HuH-7.5 (cell line): Measurements from ENCODE around the gene ZAR1L.
"Not testable (repeated sequence)": the region's sequence is repeated elsewhere in the genome, so short reads cannot be mapped to it uniquely, and the experiment has no call there.

Source experiments
- DNase-seq: peaks from one replicate; pipeline ENCODE4 v3.0.0; 2011; ENCODE audit warnings: low spot score

ZAR1L gene, protein sequence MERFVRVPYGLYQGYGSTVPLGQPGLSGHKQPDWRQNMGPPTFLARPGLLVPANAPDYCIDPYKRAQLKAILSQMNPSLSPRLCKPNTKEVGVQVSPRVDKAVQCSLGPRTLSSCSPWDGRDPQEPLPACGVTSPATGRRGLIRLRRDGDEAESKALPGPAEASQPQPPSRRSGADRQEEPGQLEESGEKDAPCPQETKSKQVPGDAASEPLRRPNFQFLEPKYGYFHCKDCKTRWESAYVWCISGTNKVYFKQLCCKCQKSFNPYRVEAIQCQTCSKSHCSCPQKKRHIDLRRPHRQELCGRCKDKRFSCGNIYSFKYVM

DNA sequence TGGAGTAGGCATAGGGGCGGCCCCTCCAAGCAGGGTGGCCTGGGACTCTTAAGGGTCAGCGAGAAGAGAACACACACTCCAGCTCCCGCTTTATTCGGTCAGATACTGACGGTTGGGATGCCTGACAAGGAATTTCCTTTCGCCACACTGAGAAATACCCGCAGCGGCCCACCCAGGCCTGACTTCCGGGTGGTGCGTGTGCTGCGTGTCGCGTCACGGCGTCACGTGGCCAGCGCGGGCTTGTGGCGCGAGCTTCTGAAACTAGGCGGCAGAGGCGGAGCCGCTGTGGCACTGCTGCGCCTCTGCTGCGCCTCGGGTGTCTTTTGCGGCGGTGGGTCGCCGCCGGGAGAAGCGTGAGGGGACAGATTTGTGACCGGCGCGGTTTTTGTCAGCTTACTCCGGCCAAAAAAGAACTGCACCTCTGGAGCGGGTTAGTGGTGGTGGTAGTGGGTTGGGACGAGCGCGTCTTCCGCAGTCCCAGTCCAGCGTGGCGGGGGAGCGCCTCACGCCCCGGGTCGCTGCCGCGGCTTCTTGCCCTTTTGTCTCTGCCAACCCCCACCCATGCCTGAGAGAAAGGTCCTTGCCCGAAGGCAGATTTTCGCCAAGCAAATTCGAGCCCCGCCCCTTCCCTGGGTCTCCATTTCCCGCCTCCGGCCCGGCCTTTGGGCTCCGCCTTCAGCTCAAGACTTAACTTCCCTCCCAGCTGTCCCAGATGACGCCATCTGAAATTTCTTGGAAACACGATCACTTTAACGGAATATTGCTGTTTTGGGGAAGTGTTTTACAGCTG is at the start of gene ZAR1L, which contains the start of gene BRCA2:
TSS of gene ZAR1L (minus strand) at position 126 of the 790 bp plus-strand sequence. CDS start 3,438 bp downstream, outside the sequence.
TSS of gene BRCA2 (plus strand) at position 271 of the 790 bp plus-strand sequence. CDS start 953 bp downstream, outside the sequence.
- peak; percentile 52 for DNase-seq

DNA sequence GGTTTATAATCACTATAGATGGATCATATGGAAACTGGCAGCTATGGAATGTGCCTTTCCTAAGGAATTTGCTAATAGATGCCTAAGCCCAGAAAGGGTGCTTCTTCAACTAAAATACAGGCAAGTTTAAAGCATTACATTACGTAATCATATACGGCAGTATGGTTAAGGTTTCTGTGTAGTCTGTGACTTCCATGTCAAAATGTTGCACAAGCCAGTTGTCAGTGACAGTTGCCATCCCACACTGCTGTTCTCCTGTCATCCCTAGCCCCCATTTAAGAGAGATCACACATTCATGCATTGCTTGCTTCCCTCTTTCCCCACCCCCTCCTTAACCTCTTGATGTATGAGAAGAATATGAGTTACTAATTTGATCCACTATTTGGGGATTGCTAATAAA is 47.4 kb upstream of the ZAR1L start:
- no peak for DNase-seq

DNA sequence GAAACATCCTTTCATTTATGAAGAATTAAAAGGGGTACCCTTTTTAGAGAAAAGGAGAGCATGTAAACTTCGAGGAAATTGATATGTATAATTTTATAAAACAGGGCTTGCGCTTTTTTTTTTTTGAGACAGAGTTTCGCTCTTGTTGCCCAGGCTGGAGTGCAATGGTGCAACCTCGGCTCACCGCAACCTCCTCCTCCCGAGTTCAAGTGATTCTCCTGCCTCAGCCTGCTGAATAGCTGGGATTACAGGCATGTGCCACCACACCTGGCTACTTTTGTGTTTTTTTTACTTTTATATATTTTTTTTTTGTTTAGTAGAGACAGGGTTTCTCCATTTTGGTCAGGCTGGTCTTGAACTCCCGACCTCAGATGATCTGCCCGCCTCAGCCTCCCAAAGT is 40.8 kb upstream of the ZAR1L start:
- DNase-seq, result not testable (repeated sequence)

DNA sequence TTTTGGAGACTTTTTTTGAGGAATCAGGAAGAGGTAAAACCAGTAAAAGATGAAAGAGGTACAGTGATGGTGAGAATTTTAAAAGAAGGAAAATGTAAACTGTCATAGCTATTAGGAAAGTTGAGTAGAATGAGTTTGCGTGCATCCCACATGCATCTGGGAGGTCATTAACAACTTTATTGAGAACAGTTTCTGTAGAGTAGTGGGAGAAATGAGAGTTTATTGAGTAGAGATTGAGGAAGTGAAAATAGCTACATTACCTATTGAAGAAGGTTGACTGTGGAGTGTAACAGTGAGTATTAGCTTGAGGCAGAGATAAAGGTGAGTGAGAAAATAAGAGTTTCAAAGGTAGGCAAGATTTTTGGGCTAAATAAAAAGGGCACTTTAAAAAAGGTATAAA is 38.9 kb upstream of the ZAR1L start:
- no peak for DNase-seq

DNA sequence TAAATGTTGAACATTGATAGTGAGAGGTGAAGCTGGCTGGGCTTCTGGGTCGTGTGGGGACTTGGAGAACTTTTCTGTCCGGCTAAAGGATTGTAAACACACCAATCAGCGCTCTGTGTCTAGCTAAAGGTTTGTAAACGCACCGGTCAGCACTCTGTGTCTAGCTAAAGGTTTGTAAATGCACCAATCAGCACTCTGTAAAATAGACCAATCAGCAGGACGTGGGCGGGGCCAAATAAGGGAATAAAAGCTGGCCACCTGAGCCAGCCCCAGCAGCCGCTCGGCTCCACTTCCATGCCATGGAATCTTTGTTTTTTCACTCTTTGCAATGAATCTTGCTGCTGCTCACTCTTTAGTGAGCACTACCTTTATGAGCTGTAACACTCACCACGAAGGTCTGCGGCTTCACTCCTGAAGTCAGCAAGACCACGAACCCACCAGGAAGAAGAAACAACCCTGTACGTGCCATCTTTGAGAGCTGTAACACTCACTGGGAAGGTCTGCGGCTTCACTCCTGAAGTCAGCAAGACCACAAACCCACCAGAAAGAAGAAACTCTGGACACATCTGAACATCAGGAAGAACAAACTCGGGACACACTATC is 35.8 kb upstream of the ZAR1L start:
- not testable (repeated sequence) for DNase-seq

DNA sequence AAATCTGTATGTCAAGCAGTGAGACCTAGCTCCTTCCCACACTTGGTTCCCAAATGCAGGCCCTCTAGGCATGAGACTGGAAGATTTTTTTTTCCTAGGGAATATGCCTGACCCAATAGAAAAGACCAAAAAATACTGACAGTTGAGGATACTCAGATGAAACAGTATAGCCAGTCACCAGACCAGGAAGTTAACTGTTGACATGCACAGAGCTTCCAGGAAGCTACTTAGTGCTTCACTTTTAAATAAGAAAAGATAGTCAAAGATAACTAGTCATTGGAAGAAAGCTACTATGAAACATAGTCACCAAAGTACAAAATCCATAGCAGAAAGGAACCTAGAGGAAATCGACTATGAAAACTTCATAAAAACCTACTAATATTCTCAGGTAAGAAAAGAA is 32.5 kb upstream of the ZAR1L start:
- DNase-seq, result no peak

DNA sequence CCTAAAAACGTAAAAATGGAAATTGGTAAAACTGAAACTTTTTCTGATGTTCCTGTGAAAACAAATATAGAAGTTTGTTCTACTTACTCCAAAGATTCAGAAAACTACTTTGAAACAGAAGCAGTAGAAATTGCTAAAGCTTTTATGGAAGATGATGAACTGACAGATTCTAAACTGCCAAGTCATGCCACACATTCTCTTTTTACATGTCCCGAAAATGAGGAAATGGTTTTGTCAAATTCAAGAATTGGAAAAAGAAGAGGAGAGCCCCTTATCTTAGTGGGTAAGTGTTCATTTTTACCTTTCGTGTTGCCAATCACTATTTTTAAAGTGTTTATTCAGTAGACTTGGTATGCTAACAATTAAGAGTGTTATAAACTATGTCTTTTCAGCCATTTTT is 25.8 kb upstream of the ZAR1L start:
- no peak for DNase-seq

DNA sequence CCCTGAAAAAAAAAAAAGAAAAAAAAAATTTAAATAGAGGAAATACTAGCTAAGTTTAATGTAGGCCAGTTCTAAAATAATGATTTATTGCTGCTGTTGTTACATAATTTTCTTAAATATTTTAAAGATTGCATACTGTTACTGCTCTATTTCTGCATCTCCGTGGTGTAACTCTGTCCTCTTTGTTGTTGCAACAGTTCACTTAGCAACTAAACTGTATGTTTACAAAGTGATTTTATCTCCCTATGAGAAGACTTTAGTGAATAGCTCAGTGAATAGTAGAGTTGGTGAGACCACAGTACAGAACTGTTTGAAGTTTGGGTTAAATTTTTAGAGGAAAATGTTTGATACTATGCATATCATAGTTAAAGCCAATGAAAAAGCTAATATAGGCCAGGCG is 19.5 kb upstream of the ZAR1L start:
- no peak for DNase-seq

DNA sequence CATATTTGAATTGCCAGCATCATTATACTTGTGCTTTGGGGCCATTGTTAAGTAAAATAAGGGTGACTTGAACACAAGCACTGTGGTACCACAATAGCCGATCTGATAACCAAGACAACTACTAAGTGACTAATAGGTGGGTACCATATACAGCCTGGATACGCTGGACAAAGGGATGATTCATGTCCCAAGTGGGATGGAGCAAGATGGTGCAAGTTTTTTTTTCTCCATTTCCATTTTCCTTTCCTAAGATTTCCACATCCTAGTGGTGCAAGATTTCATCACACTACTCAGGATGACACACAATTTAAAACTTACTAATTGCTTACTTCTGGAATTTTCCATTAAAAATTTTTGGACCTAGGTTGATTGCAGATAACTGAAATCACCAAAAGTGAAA is 15.3 kb upstream of the ZAR1L start:
- DNase-seq, result no peak

DNA sequence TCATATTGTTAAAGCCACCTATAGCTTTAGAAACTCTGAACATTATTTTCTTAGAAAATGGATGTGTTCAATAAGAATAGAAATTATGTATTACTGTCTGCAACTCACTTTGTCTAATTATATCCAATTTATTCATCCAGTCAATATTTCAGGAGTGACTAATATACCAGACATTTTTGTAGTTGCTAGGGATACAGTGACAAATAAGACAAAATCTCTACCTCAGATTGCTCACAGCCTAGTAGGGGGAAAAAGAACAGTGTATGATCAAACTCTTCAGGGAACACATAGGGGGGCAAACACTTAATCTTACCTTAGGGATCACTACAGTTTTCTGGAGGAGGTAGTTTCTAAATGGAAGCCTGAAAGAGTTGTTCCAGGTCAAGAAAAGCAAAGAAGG is 8.7 kb upstream of the ZAR1L start:
- no peak for DNase-seq

DNA sequence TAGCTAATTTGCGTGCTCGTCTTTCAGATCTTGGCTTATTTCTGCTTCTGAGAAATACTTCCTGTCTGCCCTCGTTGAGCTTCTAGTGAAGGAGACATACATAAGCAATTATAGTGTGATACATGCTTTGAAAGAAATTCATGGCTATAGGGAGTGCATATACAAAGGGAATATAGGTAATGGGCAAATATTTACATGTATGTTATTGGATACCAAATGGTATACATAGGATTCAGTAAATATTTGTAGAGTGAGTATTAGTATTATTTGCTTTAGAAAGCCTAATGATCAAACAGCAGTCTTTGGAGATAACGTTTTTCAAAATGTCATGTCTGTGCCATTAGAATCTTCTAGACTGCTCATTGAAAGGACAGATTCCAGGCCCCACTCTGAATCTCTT is 5.4 kb upstream of the ZAR1L start:
- DNase-seq, result no peak

DNA sequence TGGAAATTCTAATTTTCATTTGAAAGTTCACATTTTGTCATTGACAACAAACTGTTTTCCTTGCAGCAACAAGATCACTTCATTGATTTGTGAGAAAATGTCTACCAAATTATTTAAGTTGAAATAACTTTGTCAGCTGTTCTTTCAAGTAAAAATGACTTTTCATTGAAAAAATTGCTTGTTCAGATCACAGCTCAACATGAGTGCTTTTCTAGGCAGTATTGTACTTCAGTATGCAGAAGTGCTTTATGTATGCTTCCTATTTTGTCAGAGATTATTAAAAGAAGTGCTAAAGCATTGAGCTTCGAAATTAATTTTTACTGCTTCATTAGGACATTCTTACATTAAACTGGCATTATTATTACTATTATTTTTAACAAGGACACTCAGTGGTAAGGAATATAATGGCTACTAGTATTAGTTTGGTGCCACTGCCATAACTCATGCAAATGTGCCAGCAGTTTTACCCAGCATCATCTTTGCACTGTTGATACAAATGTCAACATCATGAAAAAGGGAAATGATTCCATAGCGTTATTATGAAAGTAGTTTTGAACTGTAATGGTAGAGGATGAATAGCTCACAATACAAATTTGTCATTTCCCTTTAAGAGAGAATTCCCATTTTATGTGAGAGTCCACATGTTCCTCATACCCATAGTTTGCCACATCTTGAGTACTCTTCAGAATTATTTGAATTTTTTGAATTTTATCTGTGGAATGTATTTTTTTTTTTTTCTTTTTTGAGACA is 2.7 kb upstream of the ZAR1L start:
- DNase-seq, result no peak

DNA sequence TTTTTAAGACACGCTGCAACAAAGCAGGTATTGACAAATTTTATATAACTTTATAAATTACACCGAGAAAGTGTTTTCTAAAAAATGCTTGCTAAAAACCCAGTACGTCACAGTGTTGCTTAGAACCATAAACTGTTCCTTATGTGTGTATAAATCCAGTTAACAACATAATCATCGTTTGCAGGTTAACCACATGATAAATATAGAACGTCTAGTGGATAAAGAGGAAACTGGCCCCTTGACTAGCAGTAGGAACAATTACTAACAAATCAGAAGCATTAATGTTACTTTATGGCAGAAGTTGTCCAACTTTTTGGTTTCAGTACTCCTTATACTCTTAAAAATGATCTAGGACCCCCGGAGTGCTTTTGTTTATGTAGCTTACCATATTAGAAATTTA is 1.3 kb upstream of the ZAR1L start:
- no peak for DNase-seq

DNA sequence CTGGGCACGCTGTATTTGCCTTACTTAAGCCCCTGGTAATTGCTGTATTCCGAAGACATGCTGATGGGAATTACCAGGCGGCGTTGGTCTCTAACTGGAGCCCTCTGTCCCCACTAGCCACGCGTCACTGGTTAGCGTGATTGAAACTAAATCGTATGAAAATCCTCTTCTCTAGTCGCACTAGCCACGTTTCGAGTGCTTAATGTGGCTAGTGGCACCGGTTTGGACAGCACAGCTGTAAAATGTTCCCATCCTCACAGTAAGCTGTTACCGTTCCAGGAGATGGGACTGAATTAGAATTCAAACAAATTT is 821 bp upstream of the ZAR1L start:
- DNase-seq, result no peak

DNA sequence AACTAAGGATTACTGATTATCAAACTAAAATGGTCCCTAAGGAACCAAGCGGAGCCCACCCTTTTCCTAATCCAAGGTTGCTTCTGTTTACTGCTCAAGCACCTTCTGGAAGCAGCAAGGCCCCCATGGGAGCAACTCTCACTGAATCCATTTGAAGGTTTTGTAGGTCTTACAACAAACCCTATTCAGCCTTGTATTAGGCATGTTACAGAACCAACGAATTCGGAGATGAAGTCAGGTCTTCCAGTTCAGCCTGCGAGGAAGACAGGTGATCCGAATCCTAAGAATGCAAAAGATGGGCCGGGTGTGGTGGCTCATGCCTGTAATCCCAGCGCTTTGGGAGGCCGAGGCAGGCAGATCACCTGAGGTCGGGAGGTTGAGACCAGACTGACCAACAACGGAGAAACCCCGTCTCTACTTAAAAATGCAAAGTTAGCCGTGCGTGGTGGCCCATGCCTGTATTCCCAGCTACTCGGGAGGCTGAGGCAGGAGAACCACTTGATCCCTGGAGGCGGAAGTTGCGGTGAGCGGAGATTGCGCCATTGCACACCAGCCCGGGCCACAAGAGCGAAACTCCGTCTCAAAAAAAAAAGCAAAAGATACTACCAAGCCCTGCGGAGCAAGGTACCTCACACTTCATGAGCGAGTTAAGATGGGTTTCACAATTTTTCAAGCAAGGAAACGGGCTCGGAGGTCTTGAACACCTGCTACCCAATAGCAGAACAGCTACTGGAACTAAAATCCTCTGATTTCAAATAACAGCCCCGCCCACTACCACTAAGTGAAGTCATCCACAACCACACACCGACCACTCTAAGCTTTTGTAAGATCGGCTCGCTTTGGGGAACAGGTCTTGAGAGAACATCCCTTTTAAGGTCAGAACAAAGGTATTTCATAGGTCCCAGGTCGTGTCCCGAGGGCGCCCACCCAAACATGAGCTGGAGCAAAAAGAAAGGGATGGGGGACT is 609 bp downstream of the ZAR1L start:
- DNase-seq, result peak; percentile 25

DNA sequence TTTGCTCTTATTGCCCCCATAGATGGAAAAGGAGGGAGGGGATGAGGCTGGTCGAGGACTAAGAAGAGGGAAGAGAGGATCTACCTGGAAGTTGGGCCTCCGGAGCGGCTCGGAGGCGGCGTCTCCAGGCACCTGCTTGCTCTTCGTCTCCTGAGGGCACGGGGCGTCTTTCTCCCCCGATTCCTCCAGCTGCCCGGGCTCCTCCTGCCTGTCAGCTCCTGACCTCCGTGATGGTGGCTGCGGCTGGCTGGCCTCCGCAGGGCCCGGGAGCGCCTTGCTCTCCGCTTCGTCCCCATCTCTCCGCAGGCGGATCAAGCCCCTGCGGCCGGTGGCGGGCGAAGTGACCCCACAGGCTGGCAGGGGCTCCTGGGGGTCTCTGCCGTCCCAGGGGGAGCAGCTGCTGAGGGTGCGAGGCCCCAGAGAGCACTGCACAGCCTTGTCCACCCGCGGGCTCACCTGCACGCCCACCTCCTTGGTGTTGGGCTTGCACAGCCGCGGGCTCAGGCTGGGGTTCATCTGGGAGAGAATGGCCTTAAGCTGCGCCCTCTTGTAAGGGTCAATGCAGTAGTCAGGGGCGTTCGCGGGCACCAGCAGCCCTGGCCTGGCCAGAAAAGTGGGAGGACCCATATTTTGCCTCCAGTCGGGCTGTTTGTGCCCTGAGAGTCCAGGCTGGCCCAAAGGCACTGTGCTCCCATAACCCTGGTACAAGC is 3.8 kb downstream of the ZAR1L start:
- DNase-seq, result no peak

DNA sequence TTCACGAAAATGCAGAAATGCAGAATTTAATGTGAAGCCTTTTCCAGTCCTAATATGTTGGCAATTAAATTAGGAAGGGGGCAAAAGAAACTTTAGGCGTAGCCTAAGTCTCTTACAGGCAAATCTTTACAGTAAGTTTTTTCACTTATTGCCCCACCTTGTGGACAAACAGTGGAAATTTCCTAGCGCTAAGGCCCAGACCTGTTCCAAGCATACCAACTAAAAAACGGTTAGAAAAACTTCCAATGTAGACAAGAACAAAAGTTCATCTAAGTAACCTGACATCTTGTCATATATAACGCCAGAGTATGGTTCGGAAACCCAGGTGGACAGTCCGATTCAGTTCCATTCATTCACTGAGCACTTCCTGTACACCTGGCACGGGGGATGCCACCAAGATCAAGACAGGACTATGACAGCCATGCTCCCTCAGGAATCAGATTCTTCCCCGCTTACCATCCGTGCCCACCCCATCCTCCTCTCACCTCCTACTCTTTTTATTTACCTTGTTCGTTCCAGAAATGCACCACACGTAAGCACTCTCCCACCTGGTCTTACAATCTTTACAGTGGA is 4.9 kb downstream of the ZAR1L start:
- peak; percentile 29 for DNase-seq

DNA sequence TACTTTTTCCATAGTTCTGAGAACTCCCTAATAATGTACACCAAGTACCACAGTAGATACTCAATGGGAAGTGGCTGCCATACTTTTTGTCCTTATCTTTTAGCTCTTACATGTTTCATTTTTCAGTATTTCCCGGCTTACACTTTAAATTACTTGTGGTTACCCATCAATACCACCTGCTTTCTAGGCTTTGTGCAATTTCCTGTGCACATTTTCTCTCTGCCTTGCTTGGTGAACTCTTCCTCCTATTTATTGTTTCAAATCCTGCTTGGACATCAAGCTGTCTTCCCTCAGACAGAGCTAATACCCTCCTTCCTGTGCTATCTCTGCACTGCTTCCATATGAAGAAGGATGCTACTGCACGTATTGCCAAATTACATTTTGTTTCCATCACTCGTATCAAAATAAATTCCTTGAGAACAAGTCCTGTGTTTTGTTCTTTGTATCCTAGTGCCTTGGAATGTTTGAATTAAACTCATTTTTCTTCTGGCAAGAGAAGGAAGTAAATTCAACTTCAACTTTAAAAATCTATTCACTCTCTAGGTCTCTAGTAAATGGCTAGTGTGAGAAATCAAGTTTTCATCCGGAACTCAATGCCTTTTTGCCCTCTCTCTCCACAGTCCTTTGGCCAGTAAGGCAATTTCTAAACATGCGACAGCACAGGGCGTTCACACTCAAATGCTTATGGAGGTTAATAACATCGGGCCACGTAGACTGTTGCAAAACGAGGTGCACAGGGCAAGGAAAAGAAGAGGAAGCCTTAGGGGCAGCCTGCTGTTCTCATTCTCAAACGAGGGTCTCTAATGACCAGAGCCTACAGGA is 5.6 kb downstream of the ZAR1L start:
- no peak for DNase-seq

DNA sequence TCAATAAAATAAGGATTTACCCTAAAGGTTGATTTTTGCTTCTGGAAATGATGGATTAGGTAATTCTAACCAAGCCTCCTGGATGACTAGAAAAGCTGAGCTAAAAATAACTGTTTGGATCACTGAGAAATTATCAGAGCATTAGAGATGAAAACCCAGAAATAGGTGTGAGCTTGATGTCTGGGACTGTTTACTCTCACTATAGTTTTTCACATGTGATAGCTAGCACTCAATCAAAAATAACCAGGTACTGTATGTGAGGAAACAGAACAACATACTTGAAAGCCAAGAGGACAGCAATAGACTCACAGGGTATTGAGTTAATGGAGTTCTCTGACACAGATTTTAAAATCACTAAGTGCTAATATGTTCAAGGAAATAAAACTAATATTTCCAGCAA is 9.5 kb downstream of the ZAR1L start:
- DNase-seq, result no peak
